ENCODE results near the gene SGTA. TPM values are rescaled to one million over a fixed set of nuclear protein-coding genes. Genes with fewer than 3 reads are reported as not detected.

Gene SGTA
- total and polyA plus RNA-seq, 2 experiments from 2014 or later = 71.6 to 102 TPM

DNA sequence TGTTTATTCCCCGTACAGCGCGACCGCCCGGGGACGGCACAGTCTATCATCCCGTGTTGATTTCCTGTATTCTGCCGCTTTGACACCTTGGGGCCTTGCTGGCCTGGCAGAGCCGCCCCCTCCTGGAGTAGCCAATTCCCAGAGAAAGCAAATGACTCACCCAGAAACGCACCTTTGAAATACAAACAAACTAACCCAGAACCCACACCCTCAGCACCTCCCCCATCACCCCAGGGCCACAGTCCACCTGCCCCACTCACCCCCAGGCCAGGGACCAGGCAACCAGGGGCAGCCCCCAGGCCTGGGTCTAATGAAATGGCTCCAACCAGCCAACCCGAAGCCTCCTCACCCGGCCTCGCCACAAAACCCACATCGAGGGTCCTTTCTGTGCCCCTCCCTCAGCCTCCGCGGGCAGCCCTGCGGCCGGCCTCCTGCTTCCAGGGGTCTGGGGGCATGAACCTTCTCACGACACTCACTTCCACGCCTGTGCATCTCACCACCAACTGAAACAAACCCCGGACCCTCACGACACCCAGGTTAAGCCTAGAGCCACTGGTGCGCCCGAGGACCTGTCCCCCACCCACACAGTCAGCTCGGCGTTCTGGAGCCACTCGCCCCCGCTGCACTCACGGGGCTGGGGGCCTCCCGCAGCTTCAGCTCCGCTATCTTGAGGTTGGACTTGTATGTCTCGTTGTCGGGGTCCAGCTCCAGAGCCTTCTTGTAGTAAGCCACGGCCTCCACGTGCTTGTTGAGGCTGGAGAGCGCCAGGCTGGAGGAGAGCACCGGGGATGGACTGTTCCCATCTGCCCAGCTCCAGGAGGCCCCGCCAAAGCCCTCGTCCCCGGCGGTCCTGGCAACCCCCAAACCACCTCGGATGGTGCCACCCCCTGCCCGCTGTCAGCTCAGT lies 20.9 kb downstream of the SGTA start:
- ATAC-seq (no peak), DNase-seq (ENCODE audit: low spot score) (no peak)
- Mint-ChIP-seq H3K27me3 (ENCODE audit: insufficient read depth, low read depth, poor library complexity) (peaks cover 5% of the 10 kb centered on the region), H3K9me3 (no peaks in the 10 kb centered on the region), H3K27ac (no peak overlapping the region), H3K4me3 (no peak overlapping the region), H3K4me1 (no peaks in the 10 kb centered on the region), H3K36me3 (ENCODE audit: low read depth) (peaks cover 70% of the 10 kb centered on the region)
- no peaks in the 10 kb centered on the region for H3K79me2 ChIP-seq (replicated peaks; ENCODE audit: insufficient read depth)
- no peak overlapping the region for H3K27ac ChIP-seq (ENCODE audit: low read depth)
- no peak for TF ChIP-seq EZH2phosphoT487 (IDR thresholded peaks at IDR 0.05; ENCODE audit: unreplicated experiment)
- no peak for TF ChIP-seq EZH2 (IDR thresholded peaks at IDR 0.05; ENCODE audit: low read depth, unreplicated experiment)
- no peak for TF ChIP-seq ZNF114 (CRISPR knock-in tag; IDR thresholded peaks at IDR 0.05)
- TF ChIP-seq JUNB (IDR thresholded peaks at IDR 0.05; ENCODE audit: unreplicated experiment) = no peak
- no peak for TF ChIP-seq REST (IDR thresholded peaks at IDR 0.05; ENCODE audit: unreplicated experiment)
- TF ChIP-seq STAT1 (IDR thresholded peaks at IDR 0.05; ENCODE audit: unreplicated experiment) = no peak
- no peak for TF ChIP-seq CTCF (conservative IDR thresholded peaks at IDR 0.05; ENCODE audit: low read depth in 2 of 2)
- TF ChIP-seq ETS1 (IDR thresholded peaks at IDR 0.05) = no peak
- TF ChIP-seq CREB1 (CRISPR knock-in tag; IDR thresholded peaks at IDR 0.05; ENCODE audit: low read depth) = no peak
- TF ChIP-seq, protein P1, sequence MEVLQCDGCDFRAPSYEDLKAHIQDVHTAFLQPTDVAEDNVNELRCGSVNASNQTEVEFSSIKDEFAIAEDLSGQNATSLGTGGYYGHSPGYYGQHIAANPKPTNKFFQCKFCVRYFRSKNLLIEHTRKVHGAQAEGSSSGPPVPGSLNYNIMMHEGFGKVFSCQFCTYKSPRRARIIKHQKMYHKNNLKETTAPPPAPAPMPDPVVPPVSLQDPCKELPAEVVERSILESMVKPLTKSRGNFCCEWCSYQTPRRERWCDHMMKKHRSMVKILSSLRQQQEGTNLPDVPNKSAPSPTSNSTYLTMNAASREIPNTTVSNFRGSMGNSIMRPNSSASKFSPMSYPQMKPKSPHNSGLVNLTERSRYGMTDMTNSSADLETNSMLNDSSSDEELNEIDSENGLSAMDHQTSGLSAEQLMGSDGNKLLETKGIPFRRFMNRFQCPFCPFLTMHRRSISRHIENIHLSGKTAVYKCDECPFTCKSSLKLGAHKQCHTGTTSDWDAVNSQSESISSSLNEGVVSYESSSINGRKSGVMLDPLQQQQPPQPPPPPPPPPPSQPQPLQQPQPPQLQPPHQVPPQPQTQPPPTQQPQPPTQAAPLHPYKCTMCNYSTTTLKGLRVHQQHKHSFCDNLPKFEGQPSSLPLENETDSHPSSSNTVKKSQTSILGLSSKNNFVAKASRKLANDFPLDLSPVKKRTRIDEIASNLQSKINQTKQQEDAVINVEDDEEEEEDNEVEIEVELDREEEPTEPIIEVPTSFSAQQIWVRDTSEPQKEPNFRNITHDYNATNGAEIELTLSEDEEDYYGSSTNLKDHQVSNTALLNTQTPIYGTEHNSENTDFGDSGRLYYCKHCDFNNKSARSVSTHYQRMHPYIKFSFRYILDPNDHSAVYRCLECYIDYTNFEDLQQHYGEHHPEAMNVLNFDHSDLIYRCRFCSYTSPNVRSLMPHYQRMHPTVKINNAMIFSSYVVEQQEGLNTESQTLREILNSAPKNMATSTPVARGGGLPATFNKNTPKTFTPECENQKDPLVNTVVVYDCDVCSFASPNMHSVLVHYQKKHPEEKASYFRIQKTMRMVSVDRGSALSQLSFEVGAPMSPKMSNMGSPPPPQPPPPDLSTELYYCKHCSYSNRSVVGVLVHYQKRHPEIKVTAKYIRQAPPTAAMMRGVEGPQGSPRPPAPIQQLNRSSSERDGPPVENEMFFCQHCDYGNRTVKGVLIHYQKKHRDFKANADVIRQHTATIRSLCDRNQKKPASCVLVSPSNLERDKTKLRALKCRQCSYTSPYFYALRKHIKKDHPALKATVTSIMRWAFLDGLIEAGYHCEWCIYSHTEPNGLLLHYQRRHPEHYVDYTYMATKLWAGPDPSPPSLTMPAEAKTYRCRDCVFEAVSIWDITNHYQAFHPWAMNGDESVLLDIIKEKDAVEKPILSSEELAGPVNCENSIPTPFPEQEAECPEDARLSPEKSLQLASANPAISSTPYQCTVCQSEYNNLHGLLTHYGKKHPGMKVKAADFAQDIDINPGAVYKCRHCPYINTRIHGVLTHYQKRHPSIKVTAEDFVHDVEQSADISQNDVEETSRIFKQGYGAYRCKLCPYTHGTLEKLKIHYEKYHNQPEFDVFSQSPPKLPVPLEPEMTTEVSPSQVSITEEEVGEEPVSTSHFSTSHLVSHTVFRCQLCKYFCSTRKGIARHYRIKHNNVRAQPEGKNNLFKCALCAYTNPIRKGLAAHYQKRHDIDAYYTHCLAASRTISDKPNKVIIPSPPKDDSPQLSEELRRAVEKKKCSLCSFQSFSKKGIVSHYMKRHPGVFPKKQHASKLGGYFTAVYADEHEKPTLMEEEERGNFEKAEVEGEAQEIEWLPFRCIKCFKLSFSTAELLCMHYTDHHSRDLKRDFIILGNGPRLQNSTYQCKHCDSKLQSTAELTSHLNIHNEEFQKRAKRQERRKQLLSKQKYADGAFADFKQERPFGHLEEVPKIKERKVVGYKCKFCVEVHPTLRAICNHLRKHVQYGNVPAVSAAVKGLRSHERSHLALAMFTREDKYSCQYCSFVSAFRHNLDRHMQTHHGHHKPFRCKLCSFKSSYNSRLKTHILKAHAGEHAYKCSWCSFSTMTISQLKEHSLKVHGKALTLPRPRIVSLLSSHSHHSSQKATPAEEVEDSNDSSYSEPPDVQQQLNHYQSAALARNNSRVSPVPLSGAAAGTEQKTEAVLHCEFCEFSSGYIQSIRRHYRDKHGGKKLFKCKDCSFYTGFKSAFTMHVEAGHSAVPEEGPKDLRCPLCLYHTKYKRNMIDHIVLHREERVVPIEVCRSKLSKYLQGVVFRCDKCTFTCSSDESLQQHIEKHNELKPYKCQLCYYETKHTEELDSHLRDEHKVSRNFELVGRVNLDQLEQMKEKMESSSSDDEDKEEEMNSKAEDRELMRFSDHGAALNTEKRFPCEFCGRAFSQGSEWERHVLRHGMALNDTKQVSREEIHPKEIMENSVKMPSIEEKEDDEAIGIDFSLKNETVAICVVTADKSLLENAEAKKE (CRISPR knock-in tag; IDR thresholded peaks at IDR 0.05) = no peak
- TF ChIP-seq POLR2AphosphoS5 (IDR thresholded peaks at IDR 0.05; ENCODE audit: low read depth) = no peak
- no peak for TF ChIP-seq NANOG (IDR thresholded peaks at IDR 0.05; ENCODE audit: borderline replicate concordance)
- TF ChIP-seq ZNF331 (CRISPR knock-in tag; IDR thresholded peaks at IDR 0.05; ENCODE audit: low read depth) = no peak
- peaks cover 9% of the 10 kb centered on the region for H3K36me3 ChIP-seq (ENCODE audit: insufficient read depth)
- no peaks in the 10 kb centered on the region for H3K27me3 ChIP-seq (ENCODE audit: insufficient read depth)
- H3K4me3 ChIP-seq = no peak overlapping the region
- no peak overlapping the region for H3K4me2 ChIP-seq
- H3F3A ChIP-seq (replicated peaks; ENCODE audit: low read depth) = no peaks in the 10 kb centered on the region
- H3K9me2 ChIP-seq (ENCODE audit: insufficient read depth) = no peaks in the 10 kb centered on the region
- H4K20me1 ChIP-seq (replicated peaks; ENCODE audit: insufficient read depth) = no peaks in the 10 kb centered on the region; the same call in 1 of the 2 replicates
- no peak overlapping the region for H2AFZ ChIP-seq
- no peaks in the 10 kb centered on the region for H3K4me1 ChIP-seq (ENCODE audit: insufficient read depth)
